Heart left ventricle (tissue), 16 donors: ENCODE results near the gene TP53. TPM values are rescaled to one million over a fixed set of nuclear protein-coding genes. Genes with fewer than 3 reads are reported as not detected.

Source experiments
- ATAC-seq, 4 donors: fragments of 200-7000 bp; cut with Tn5 transposase; one replicate each; pipeline ENCODE4 v1.9.1; 2020 to 2022; ENCODE audit warnings: moderate library complexity in 4 of 4, mild to moderate bottlenecking in 3 of 4, moderate number of reproducible peaks in 1 of 4
- DNase-seq, 5 donors: peaks; one replicate each; pipeline ENCODE4 v3.0.0-alpha.2; 2020
- H3K27ac ChIP-seq, 12 donors: fragments of 200-600 bp; sonication (generic) in 4 of 12; one replicate each; pipeline versions ENCODE4 v1.5.0 to v1.8.0; 2016 to 2022; ENCODE audit warnings: mild to moderate bottlenecking in 2 of 12
- H3K27me3 ChIP-seq, 9 donors: fragments of 200-600 bp; sonication (generic) in 2 of 9; one replicate each; pipeline versions ENCODE4 v1.5.1 to v1.8.0; 2016 to 2022; ENCODE audit warnings: mild to moderate bottlenecking in 3 of 9
- H3K36me3 ChIP-seq, 9 donors: fragments of 200-600 bp; sonication (generic) in 2 of 9; one replicate each; pipeline versions ENCODE4 v1.5.0 to v1.8.0; 2018 to 2022; ENCODE audit warnings: mild to moderate bottlenecking in 2 of 9
- H3K4me1 ChIP-seq, 12 donors: fragments of 200-600 bp; sonication (generic) in 4 of 12; one replicate each; pipeline versions ENCODE4 v1.5.0 to v1.8.0; 2016 to 2022; ENCODE audit warnings: mild to moderate bottlenecking in 3 of 12
- H3K4me3 ChIP-seq, 12 donors: fragments of 200-600 bp; sonication (generic) in 4 of 12; one replicate each; pipeline versions ENCODE4 v1.5.0 to v1.8.0; 2017 to 2022; ENCODE audit warnings: mild to moderate bottlenecking in 9 of 12, moderate library complexity in 4 of 12
- H3K9me3 ChIP-seq, 12 donors: fragments of 200-600 bp; sonication (generic) in 4 of 12; one replicate each; pipeline versions ENCODE4 v1.5.0 to v1.8.0; 2016 to 2022; ENCODE audit warnings: mild to moderate bottlenecking in 1 of 12
- CTCF ChIP-seq, 12 donors: fragments of 200-600 bp; sonication (generic) in 4 of 12; IDR thresholded peaks; one replicate each; pipeline versions ENCODE4 v1.5.0 to v1.8.0; 2018 to 2022; ENCODE audit warnings: antibody characterized with exemption in 12 of 12, mild to moderate bottlenecking in 5 of 12
- POLR2A ChIP-seq, 2 donors: fragments of 450-650 bp; IDR thresholded peaks; one replicate each; pipeline ENCODE4 v1.6.1; 2017; ENCODE audit warnings: antibody characterized with exemption in 2 of 2, mild to moderate bottlenecking in 2 of 2, moderate library complexity in 2 of 2
- WGBS, 4 donors: extraction: QIAGEN DNeasy Blood & Tissue Kit in 2 of 4; methylation state at CpG; one replicate each; pipeline versions ENCODE4 v1.1.5 to v1.1.7; 2013 to 2018; 5-methylcytosine and 5-hydroxymethylcytosine counted together
- intact Hi-C, 10 donors: fragments of 100-400 bp; cut with DNase I; formaldehyde crosslinking; loops; one replicate each; pipeline versions ENCODE4 v1.11.1 to v1.14.2; 2022
- polyA plus RNA-seq, 2 donors: library from polyadenylated mRNA; stranded (reverse); fragments of 200-250 nt; gene quantifications; one replicate each; pipeline ENCODE4 v1.2.3, GENCODE V29; 2013
- total RNA-seq, 9 donors: library from RNA; depleted of rRNA in 2 of 9; stranded (reverse); fragments of >200 nt in 2 of 9; fragmentation: NEBNext Ultra II Directional in 3 of 9; extraction: Animal tissue kit (Norgen Biotek cat#: 25700) in 3 of 9; gene quantifications; one replicate each; pipeline versions ENCODE4 v1.1.0 to v1.2.4, GENCODE V29; 2016 to 2023
- donor health status: ischemic (EF 13 %, LVEDD 7.1; RV severe dilation, severe dysfunction).
- donor health status: healthy with polysubstance abuse.
- donor health status: DM: no; HTN: yes; CAD: no.
- donor health status: DM: no; HTN: no; CAD: no.
- donor health status: ischemic (EF 25% LVEDD 6.9; RV normal size, moderate dysfunction).
- donor health status: ischemic (EF 25% LVEDD 5.7; RV mildly dilated, moderate dysfunction).
- donor health status: healthy.
- donor health status: DM: yes; HTN: yes; CAD: no.
- donor health status: ischemic (EF 35%, LVEDD 5.7; RV mildly dilated, moderate dysfunction).
- donor health status: nonischemic (EF 11% LVEDD 7.7; RV severe dilation, severe dysfunction).
- donor health status: DM: yes; HTN: yes; CAD: no.
- donor health status: PGD.
- donor health status: ischemic (EF 29% LVEDD 5.4; RV normal size, mild dysfunction).
- donor health status: nonischemic (EF 23%, LVEDD 6.1; RV moderate dilation, normal function).

TP53 gene
- total and polyA plus RNA-seq, 11 donors, result 6.8 to 44.6 (median 12.5) TPM

GRCh38 chr17:7667656-7668406 is 19.5 kb downstream of the TP53 start:
- intact Hi-C loops, result no loop called here
- TF ChIP-seq POLR2A (IDR thresholded peaks at IDR 0.05) (no peak), CTCF (IDR thresholded peaks at IDR 0.05) (no peak)
- no peak overlapping the region for H3K4me3 ChIP-seq
- H3K27ac ChIP-seq, result no peak overlapping the region
- ATAC-seq, result no peak
- no peak for DNase-seq
- peaks cover 0 to 74% (median 69%) of the 10 kb centered on the region in 9 donors for H3K36me3 ChIP-seq
- peaks cover 0 to 2% (median 0%) of the 10 kb centered on the region in 12 donors for H3K9me3 ChIP-seq
- 71 to 88% (median 80%) methylated on average over 10 of the region's 10 CpGs for WGBS, 4 donors
- no peaks in the 10 kb centered on the region for H3K4me1 ChIP-seq
- H3K27me3 ChIP-seq, result no peaks in the 10 kb centered on the region

GRCh38 chr17:7656958-7657609 is 30.2 kb downstream of the TP53 start:
- whole genome bisulfite sequencing, 4 donors, result 28 to 35% (median 31%) methylated on average over 10 of the region's 10 CpGs
- no peaks in the 10 kb centered on the region for H3K9me3 ChIP-seq
- peaks cover 0 to 15% (median 3%) of the 10 kb centered on the region in 12 donors for H3K4me1 ChIP-seq
- no peak overlapping the region for H3K4me3 ChIP-seq
- H3K36me3 ChIP-seq, result no peaks in the 10 kb centered on the region
- H3K27ac ChIP-seq, result peak overlapping the region in 6 of 12 donors; percentile 9 to 47 (median 34)
- intact Hi-C loops, result no loop called here
- ATAC-seq (peak; percentile 50 to 74 (median 66)), DNase-seq (peak; percentile 65 to 80 (median 80))
- no peak for TF ChIP-seq CTCF (IDR thresholded peaks at IDR 0.05)
- TF ChIP-seq POLR2A (IDR thresholded peaks at IDR 0.05), result no peak
- H3K27me3 ChIP-seq, result peaks cover 0 to 6% (median 0%) of the 10 kb centered on the region in 9 donors

GRCh38 chr17:7655541-7655840 is 31.8 kb downstream of the TP53 start:
- Histone ChIP-seq H3K4me1 (peaks cover 0 to 30% (median 13%) of the 10 kb centered on the region in 12 donors), H3K27ac (no peak overlapping the region), H3K36me3 (no peaks in the 10 kb centered on the region), H3K9me3 (no peaks in the 10 kb centered on the region), H3K27me3 (peaks cover 0 to 22% (median 9%) of the 10 kb centered on the region in 9 donors), H3K4me3 (no peak overlapping the region)
- intact Hi-C loops, result no loop called here
- no peak for TF ChIP-seq POLR2A (IDR thresholded peaks at IDR 0.05)
- no peak for TF ChIP-seq CTCF (IDR thresholded peaks at IDR 0.05)
- ATAC-seq (no peak), DNase-seq (no peak)
- WGBS, 4 donors, result 89 to 90% (median 89%) methylated on average over 17 of the region's 17 CpGs

- Histone ChIP-seq H3K4me1 (peaks cover 0 to 35% (median 18%) of the 10 kb centered on the region in 12 donors), H3K36me3 (no peaks in the 10 kb centered on the region), H3K4me3 (no peak overlapping the region), H3K27ac (no peak overlapping the region), H3K9me3 (no peaks in the 10 kb centered on the region), H3K27me3 (peaks cover 0 to 27% (median 13%) of the 10 kb centered on the region in 9 donors)
- DNase-seq (no peak), ATAC-seq (no peak)
- 71 to 80% (median 77%) methylated on average over 16 of the region's 16 CpGs for WGBS, 4 donors
- intact Hi-C loops, result loop anchor here in 1 of 10 donors (5.0 kb wide), 1 partner anchor 32 kb away; the partner anchor contains the start of genes TP53 and WRAP53
- TF ChIP-seq POLR2A (IDR thresholded peaks at IDR 0.05), result no peak
Measured at GRCh38 chr17:7654832-7655540, 32.3 kb downstream of the TP53 start.
